Suprapubic skin (tissue), 4 donors: Measurements from ENCODE around the gene ERGIC1. TPM values are rescaled to one million over a fixed set of nuclear protein-coding genes. Genes with fewer than 3 reads are reported as not detected.

Experiments
- DNase-seq, 2 donors: peaks; one replicate each; pipeline ENCODE4 v3.0.0-alpha.2; 2019; ENCODE audit warnings: low spot score in 2 of 2
- H3K27ac ChIP-seq: fragments of 200-600 bp; sonication (generic); one replicate; pipeline ENCODE4 v1.5.1; 2019
- H3K27me3 ChIP-seq: fragments of 200-600 bp; sonication (generic); one replicate; pipeline ENCODE4 v1.5.1; 2019
- H3K36me3 ChIP-seq: fragments of 200-600 bp; sonication (generic); one replicate; pipeline ENCODE4 v1.5.1; 2019
- H3K4me1 ChIP-seq: fragments of 200-600 bp; sonication (generic); one replicate; pipeline ENCODE4 v1.5.1; 2019
- H3K4me3 ChIP-seq: fragments of 200-600 bp; sonication (generic); one replicate; pipeline ENCODE4 v1.5.1; 2019; ENCODE audit warnings: mild to moderate bottlenecking
- H3K9me3 ChIP-seq: fragments of 200-600 bp; sonication (generic); one replicate; pipeline ENCODE4 v1.5.1; 2019
- CTCF ChIP-seq, 2 donors: fragments of 200-600 bp in 1 of 2; fragments of 450-650 bp in 1 of 2; sonication (generic) in 1 of 2; IDR thresholded peaks; one replicate each; pipeline ENCODE4 v1.5.1; 2016 to 2019; ENCODE audit warnings: antibody characterized with exemption in 2 of 2, mild to moderate bottlenecking in 1 of 2, moderate library complexity in 1 of 2
- EP300 ChIP-seq: sonication (generic); formaldehyde crosslinking; IDR thresholded peaks from one replicate; pipeline ENCODE4 v1.6.1; 2017; ENCODE audit warnings: antibody characterized with exemption
- POLR2A ChIP-seq, 2 donors: fragments of 450-650 bp; IDR thresholded peaks; one replicate each; pipeline ENCODE4 v1.6.1; 2017; ENCODE audit warnings: antibody characterized with exemption in 2 of 2, mild to moderate bottlenecking in 2 of 2, moderate library complexity in 2 of 2
- POLR2AphosphoS5 ChIP-seq, 3 donors: sonication (generic); formaldehyde crosslinking; IDR thresholded peaks; one replicate each; pipeline ENCODE4 v1.6.1; 2017; ENCODE audit warnings: antibody characterized with exemption in 3 of 3
- WGBS: methylation state at CpG from one replicate; pipeline ENCODE4 v1.1.5; 2018; 5-methylcytosine and 5-hydroxymethylcytosine counted together
- total RNA-seq, 4 donors: library from RNA; depleted of rRNA; stranded (reverse); fragments of >200 nt; gene quantifications; one replicate each; pipeline ENCODE4 v1.1.0, GENCODE V29; 2016

The ERGIC1 gene
- total RNA-seq, 4 donors from 2014 or later = 81.2 to 106 (median 91.8) TPM

- no peaks in the 10 kb centered on the region for H3K36me3 ChIP-seq
- peaks cover 86% of the 10 kb centered on the region for H3K4me1 ChIP-seq
Measured at GRCh38 chr5:172902497-172903472, 68.7 kb downstream of the ERGIC1 start.

GRCh38 chr5:172903790-172904189 is 69.7 kb downstream of the ERGIC1 start:
- 41% methylated on average over 4 of the region's 4 CpGs for WGBS
- DNase-seq = no peak
- H3K27me3 ChIP-seq = no peaks in the 10 kb centered on the region
- TF ChIP-seq POLR2A (IDR thresholded peaks at IDR 0.05) = no peak
- no peak for TF ChIP-seq POLR2AphosphoS5 (IDR thresholded peaks at IDR 0.05)
- no peak for TF ChIP-seq CTCF (IDR thresholded peaks at IDR 0.05)
- no peak for TF ChIP-seq EP300
- H3K27ac ChIP-seq = peak overlapping the region; percentile 94
- H3K36me3 ChIP-seq = no peaks in the 10 kb centered on the region
- peaks cover 76% of the 10 kb centered on the region for H3K4me1 ChIP-seq
- no peak overlapping the region for H3K4me3 ChIP-seq
- H3K9me3 ChIP-seq = no peaks in the 10 kb centered on the region

More at GRCh38 chr5:172902497-172903472, 68.7 kb downstream of the ERGIC1 start:
- Histone ChIP-seq H3K4me3 (no peak overlapping the region), H3K27ac (peak overlapping the region; percentile 94), H3K27me3 (no peaks in the 10 kb centered on the region), H3K9me3 (no peaks in the 10 kb centered on the region)
- 73% methylated on average over 25 of the region's 25 CpGs for WGBS
- no peak for DNase-seq
- no peak for TF ChIP-seq POLR2AphosphoS5 (IDR thresholded peaks at IDR 0.05)
- peak; percentile 92 for TF ChIP-seq EP300
- peak; percentile 4 to 21 for TF ChIP-seq CTCF (IDR thresholded peaks at IDR 0.05)
- TF ChIP-seq POLR2A (IDR thresholded peaks at IDR 0.05) = no peak

- Histone ChIP-seq H3K4me3 (no peak overlapping the region), H3K9me3 (no peaks in the 10 kb centered on the region), H3K4me1 (peaks cover 73% of the 10 kb centered on the region), H3K36me3 (no peaks in the 10 kb centered on the region), H3K27ac (peak overlapping the region; percentile 94), H3K27me3 (no peaks in the 10 kb centered on the region)
- 66% methylated on average over 4 of the region's 4 CpGs for WGBS
- DNase-seq = no peak
- TF ChIP-seq CTCF (IDR thresholded peaks at IDR 0.05) (no peak), EP300 (no peak), POLR2AphosphoS5 (IDR thresholded peaks at IDR 0.05) (no peak)
Measured at GRCh38 chr5:172904312-172904642, 70.2 kb downstream of the ERGIC1 start.

- H3K9me3 ChIP-seq = no peaks in the 10 kb centered on the region
- H3K4me1 ChIP-seq = peaks cover 68% of the 10 kb centered on the region
- no peaks in the 10 kb centered on the region for H3K36me3 ChIP-seq
- no peaks in the 10 kb centered on the region for H3K27me3 ChIP-seq
- H3K27ac ChIP-seq = peak overlapping the region; percentile 94
- peak; percentile 76 for TF ChIP-seq EP300
- TF ChIP-seq CTCF (IDR thresholded peaks at IDR 0.05) = no peak
- TF ChIP-seq POLR2AphosphoS5 (IDR thresholded peaks at IDR 0.05) = peak; percentile 48 to 73 (median 63)
- H3K4me3 ChIP-seq = no peak overlapping the region
- 13% methylated on average over 4 of the region's 13 CpGs for WGBS
- DNase-seq = peak; percentile 83 to 85
Measured at GRCh38 chr5:172904643-172905345, 70.7 kb downstream of the ERGIC1 start.
